Peyer's patch (tissue), 4 donors: ENCODE results near the gene PAOX. TPM values are rescaled to one million over a fixed set of nuclear protein-coding genes. Genes with fewer than 3 reads are reported as not detected.

ENCODE experiments used
- DNase-seq, 3 donors: peaks; one replicate each; pipeline ENCODE4 v3.0.0-alpha.2; 2017 to 2019
- H3K27ac ChIP-seq, 4 donors: fragments of 200-600 bp; sonication (generic); one replicate each; pipeline ENCODE4 v1.5.1; 2016 to 2019
- H3K27me3 ChIP-seq, 2 donors: fragments of 200-600 bp; sonication (generic); one replicate each; pipeline ENCODE4 v1.5.1; 2019
- H3K36me3 ChIP-seq, 3 donors: fragments of 200-600 bp; sonication (generic); one replicate each; pipeline ENCODE4 v1.5.1; 2016 to 2019
- H3K4me1 ChIP-seq, 4 donors: fragments of 200-600 bp; sonication (generic); one replicate each; pipeline ENCODE4 v1.5.1; 2016 to 2019
- H3K4me3 ChIP-seq, 4 donors: fragments of 200-600 bp; sonication (generic); 1 replicate in 3 of 4; 2 replicates in 1 of 4; pipeline ENCODE4 v1.5.1; 2016 to 2019; ENCODE audit warnings: mild to moderate bottlenecking in 1 of 4
- H3K9me3 ChIP-seq, 4 donors: fragments of 200-600 bp; sonication (generic); one replicate each; pipeline ENCODE4 v1.5.1; 2016 to 2019; ENCODE audit warnings: mild to moderate bottlenecking in 1 of 4
- CTCF ChIP-seq, 6 experiments: fragments of 450-650 bp in 4 of 6; fragments of 200-600 bp in 2 of 6; sonication (generic) in 1 of 6; IDR thresholded peaks; one replicate each; pipeline ENCODE4 v1.5.1; 2017 to 2019; ENCODE audit warnings: antibody characterized with exemption in 6 of 6, mild to moderate bottlenecking in 3 of 6, moderate library complexity in 1 of 6
- POLR2A ChIP-seq, 2 donors: fragments of 450-650 bp; IDR thresholded peaks; one replicate each; pipeline ENCODE4 v1.5.1; 2017; ENCODE audit warnings: antibody characterized with exemption in 2 of 2, mild to moderate bottlenecking in 2 of 2, moderate library complexity in 2 of 2
- total RNA-seq, 4 donors: library from RNA; depleted of rRNA; stranded (reverse); fragments of >200 nt; gene quantifications; one replicate each; pipeline ENCODE4 v1.1.0, GENCODE V29; 2016

Gene PAOX
- total RNA-seq, 4 donors from 2014 or later = 19.8 to 53.7 (median 36.9) TPM

- TF ChIP-seq POLR2A (IDR thresholded peaks at IDR 0.05) (no peak), CTCF (IDR thresholded peaks at IDR 0.05) (no peak)
- H3K36me3 ChIP-seq = peaks cover 0 to 79% (median 0%) of the 10 kb centered on the region in 3 donors
- H3K4me1 ChIP-seq = no peaks in the 10 kb centered on the region
- H3K4me3 ChIP-seq = no peak overlapping the region
- H3K9me3 ChIP-seq = no peaks in the 10 kb centered on the region
- H3K27me3 ChIP-seq = no peaks in the 10 kb centered on the region
- H3K27ac ChIP-seq = peak overlapping the region in 2 of 4 donors; percentile 55 to 60
- peak in 1 of 3 donors; percentile 42 for DNase-seq
Observed at GRCh38 chr10:133401981-133402725, 23.1 kb downstream of the PAOX start.

- TF ChIP-seq POLR2A (IDR thresholded peaks at IDR 0.05) = no peak
- TF ChIP-seq CTCF (IDR thresholded peaks at IDR 0.05) = no peak
- H3K27ac ChIP-seq = no peak overlapping the region
- DNase-seq = peak in 1 of 3 donors; percentile 21
- H3K36me3 ChIP-seq = peaks cover 0 to 73% (median 0%) of the 10 kb centered on the region in 3 donors
- no peaks in the 10 kb centered on the region for H3K9me3 ChIP-seq
- no peaks in the 10 kb centered on the region for H3K27me3 ChIP-seq
- H3K4me1 ChIP-seq = no peaks in the 10 kb centered on the region
- H3K4me3 ChIP-seq = no peak overlapping the region
Observed at GRCh38 chr10:133403359-133403758, 24.3 kb downstream of the PAOX start.

- TF ChIP-seq POLR2A (IDR thresholded peaks at IDR 0.05) (no peak), CTCF (IDR thresholded peaks at IDR 0.05) (no peak)
- no peak for DNase-seq
- no peaks in the 10 kb centered on the region for H3K27me3 ChIP-seq
- no peaks in the 10 kb centered on the region for H3K4me1 ChIP-seq
- peaks cover 0 to 71% (median 0%) of the 10 kb centered on the region in 3 donors for H3K36me3 ChIP-seq
- H3K27ac ChIP-seq = no peak overlapping the region
- no peak overlapping the region for H3K4me3 ChIP-seq
- H3K9me3 ChIP-seq = no peaks in the 10 kb centered on the region
Observed at GRCh38 chr10:133403784-133404183, 24.7 kb downstream of the PAOX start.

DNA sequence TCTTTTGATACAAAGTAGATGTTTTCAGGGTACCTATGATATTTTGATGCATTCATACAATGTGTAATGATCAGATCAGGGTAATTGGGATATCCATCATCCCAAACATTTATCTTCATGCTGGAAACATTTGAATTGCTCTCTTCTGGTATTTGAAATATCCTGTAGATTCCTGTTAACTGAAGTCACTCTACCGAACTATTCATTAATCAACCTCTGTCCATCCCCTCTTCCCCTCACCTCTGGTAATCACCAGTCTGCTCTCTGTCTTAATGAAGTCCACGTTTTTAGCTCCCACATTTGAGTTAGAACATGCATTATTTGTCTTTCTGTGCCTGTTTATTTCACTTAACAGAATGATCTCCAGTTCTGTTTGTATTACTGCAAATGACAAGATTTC is 26.2 kb downstream of the PAOX start:
- Histone ChIP-seq H3K9me3 (no peaks in the 10 kb centered on the region), H3K4me1 (no peaks in the 10 kb centered on the region), H3K36me3 (peaks cover 0 to 69% (median 0%) of the 10 kb centered on the region in 3 donors), H3K27me3 (no peaks in the 10 kb centered on the region), H3K27ac (no peak overlapping the region), H3K4me3 (no peak overlapping the region)
- DNase-seq = no peak
- no peak for TF ChIP-seq POLR2A (IDR thresholded peaks at IDR 0.05)
- no peak for TF ChIP-seq CTCF (IDR thresholded peaks at IDR 0.05)

- TF ChIP-seq POLR2A (IDR thresholded peaks at IDR 0.05) (no peak), CTCF (IDR thresholded peaks at IDR 0.05) (no peak)
- H3K9me3 ChIP-seq = no peaks in the 10 kb centered on the region
- H3K4me3 ChIP-seq = no peak overlapping the region
- H3K4me1 ChIP-seq = no peaks in the 10 kb centered on the region
- no peaks in the 10 kb centered on the region for H3K27me3 ChIP-seq
- no peak overlapping the region for H3K27ac ChIP-seq
- no peak for DNase-seq
- H3K36me3 ChIP-seq = peaks cover 0 to 74% (median 0%) of the 10 kb centered on the region in 3 donors
Observed at GRCh38 chr10:133405844-133406527, 26.9 kb downstream of the PAOX start.
